DND-41 (cell line): ENCODE data around the gene NDUFB4.

ENCODE experiments used
- ATAC-seq: fragments of 200-7000 bp; cut with Tn5 transposase; 3 replicates; pipeline ENCODE4 v1.9.1; 2021; ENCODE audit warnings: low read depth; ENCODE audit not compliant: insufficient read depth
- DNase-seq: peaks from one replicate; pipeline ENCODE4 v3.0.0-alpha.2; 2020
- H2AFZ ChIP-seq: 2 replicates; pipeline ENCODE4 v1.6.0; 2012; ENCODE audit warnings: low read depth, low read length
- H3K27ac ChIP-seq: 2 replicates; pipeline ENCODE4 v1.5.1; 2012; ENCODE audit warnings: low read length, inconsistent platforms
- H3K27me3 ChIP-seq: fragments of 200-600 bp; sonication (generic); 2 replicates; pipeline ENCODE4 v1.6.0; 2012; ENCODE audit warnings: low read length, mild to moderate bottlenecking, inconsistent platforms; ENCODE audit not compliant: insufficient read depth, poor library complexity
- H3K36me3 ChIP-seq: 2 replicates; pipeline ENCODE4 v1.5.1; 2012; ENCODE audit warnings: low read length, inconsistent platforms; ENCODE audit not compliant: insufficient read depth
- H3K4me1 ChIP-seq: 2 replicates; pipeline ENCODE4 v1.5.1; 2012; ENCODE audit warnings: mild to moderate bottlenecking, low read length; ENCODE audit not compliant: insufficient read depth
- H3K4me2 ChIP-seq: 2 replicates; pipeline ENCODE4 v1.6.0; 2012; ENCODE audit warnings: mild to moderate bottlenecking, moderate library complexity, low read length, inconsistent platforms; ENCODE audit not compliant: insufficient read depth
- H3K4me3 ChIP-seq, 2 experiments: fragments of 200-600 bp in 1 of 2; shearing (Covaris generic) in 1 of 2; 2 replicates each; pipeline ENCODE4 v1.5.1; 2012 to 2016; ENCODE audit warnings: inconsistent platforms in 2 of 2, low read length in 2 of 2, mild to moderate bottlenecking in 2 of 2, low read depth in 1 of 2, moderate library complexity in 1 of 2
- H3K79me2 ChIP-seq: 2 replicates; pipeline ENCODE4 v1.6.0; 2012; ENCODE audit warnings: low read length, inconsistent platforms; ENCODE audit not compliant: insufficient read depth
- H3K9ac ChIP-seq: 2 replicates; pipeline ENCODE4 v1.6.0; 2012; ENCODE audit warnings: low read depth, mild to moderate bottlenecking, inconsistent platforms, low read length, moderate library complexity
- H3K9me3 ChIP-seq: 2 replicates; pipeline ENCODE4 v1.5.1; 2012; ENCODE audit warnings: low read length, moderate library complexity, mild to moderate bottlenecking, inconsistent platforms; ENCODE audit not compliant: insufficient read depth, severe bottlenecking
- H4K20me1 ChIP-seq: 2 replicates; pipeline ENCODE4 v1.6.0; 2012; ENCODE audit warnings: low read length; ENCODE audit not compliant: insufficient read depth
- EZH2 ChIP-seq: IDR thresholded peaks from 3 replicates; pipeline ENCODE4 v1.6.1; 2012; ENCODE audit warnings: borderline replicate concordance, low read depth, mild to moderate bottlenecking, moderate library complexity, low read length, inconsistent platforms; ENCODE audit not compliant: severe bottlenecking
- TF ChIP-seq, protein P1 (sequence below): IDR thresholded peaks from 2 replicates; pipeline ENCODE4 v1.5.1; 2012; ENCODE audit warnings: borderline replicate concordance, low read length, moderate library complexity, mild to moderate bottlenecking; ENCODE audit not compliant: poor library complexity, severe bottlenecking; ENCODE audit errors: extremely low read depth

The NDUFB4 gene

DNA sequence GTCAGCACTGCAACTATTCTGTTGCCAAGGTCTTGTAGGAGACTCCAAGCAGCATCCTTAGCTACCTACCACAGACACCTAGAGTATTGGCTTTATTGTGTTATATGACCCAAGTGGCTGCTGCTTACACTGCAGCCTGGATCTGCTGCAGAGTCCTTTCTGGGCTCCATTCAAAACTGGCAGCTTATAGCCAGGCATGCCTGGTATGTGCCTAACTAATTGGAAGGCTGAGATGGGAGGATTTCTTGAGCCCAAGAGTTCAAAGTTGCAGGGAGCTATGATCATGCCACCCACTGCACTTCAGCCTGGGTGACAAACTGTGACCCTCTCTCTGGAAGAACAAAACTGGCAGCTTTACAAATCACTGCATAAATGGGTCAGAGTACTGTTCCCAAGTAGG is 8.6 kb downstream of the NDUFB4 start:
- TF ChIP-seq, protein P1, sequence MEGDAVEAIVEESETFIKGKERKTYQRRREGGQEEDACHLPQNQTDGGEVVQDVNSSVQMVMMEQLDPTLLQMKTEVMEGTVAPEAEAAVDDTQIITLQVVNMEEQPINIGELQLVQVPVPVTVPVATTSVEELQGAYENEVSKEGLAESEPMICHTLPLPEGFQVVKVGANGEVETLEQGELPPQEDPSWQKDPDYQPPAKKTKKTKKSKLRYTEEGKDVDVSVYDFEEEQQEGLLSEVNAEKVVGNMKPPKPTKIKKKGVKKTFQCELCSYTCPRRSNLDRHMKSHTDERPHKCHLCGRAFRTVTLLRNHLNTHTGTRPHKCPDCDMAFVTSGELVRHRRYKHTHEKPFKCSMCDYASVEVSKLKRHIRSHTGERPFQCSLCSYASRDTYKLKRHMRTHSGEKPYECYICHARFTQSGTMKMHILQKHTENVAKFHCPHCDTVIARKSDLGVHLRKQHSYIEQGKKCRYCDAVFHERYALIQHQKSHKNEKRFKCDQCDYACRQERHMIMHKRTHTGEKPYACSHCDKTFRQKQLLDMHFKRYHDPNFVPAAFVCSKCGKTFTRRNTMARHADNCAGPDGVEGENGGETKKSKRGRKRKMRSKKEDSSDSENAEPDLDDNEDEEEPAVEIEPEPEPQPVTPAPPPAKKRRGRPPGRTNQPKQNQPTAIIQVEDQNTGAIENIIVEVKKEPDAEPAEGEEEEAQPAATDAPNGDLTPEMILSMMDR: no peak
- TF ChIP-seq EZH2: no peak
- Histone ChIP-seq H3K9ac (no peak overlapping the region), H4K20me1 (peaks cover 13% of the 10 kb centered on the region), H3K27me3 (no peaks in the 10 kb centered on the region), H3K27ac (no peak overlapping the region), H3K9me3 (no peaks in the 10 kb centered on the region), H3K4me2 (no peak overlapping the region), H3K4me3 (no peak overlapping the region), H2AFZ (no peak overlapping the region), H3K4me1 (no peaks in the 10 kb centered on the region), H3K79me2 (peaks cover 4% of the 10 kb centered on the region; the same call in 1 of the 2 replicates), H3K36me3 (peaks cover 30% of the 10 kb centered on the region)
- ATAC-seq: no peak
- DNase-seq: no peak

DNA sequence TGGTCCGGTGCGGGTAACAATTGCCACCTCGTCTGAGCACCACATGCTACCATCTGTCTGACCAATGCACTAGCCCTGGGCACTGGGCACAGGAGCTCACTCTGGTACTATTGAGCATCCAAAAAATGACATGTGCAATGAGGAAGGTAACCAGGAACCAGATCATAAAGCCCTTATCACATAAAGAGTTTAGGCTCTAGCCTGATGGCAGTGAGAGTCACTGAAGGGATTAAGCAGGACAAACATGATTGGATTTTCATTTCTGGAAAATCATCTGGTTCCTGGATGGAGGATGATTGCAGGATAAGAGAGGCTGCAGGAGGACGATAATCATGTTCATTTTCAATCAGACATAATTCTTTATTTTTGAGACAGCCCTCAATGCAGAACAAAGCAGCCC is 12.4 kb downstream of the NDUFB4 start:
- Histone ChIP-seq H3K27ac (no peak overlapping the region), H3K9ac (no peak overlapping the region), H3K27me3 (peaks cover 8% of the 10 kb centered on the region), H3K4me3 (no peak overlapping the region), H3K79me2 (no peaks in the 10 kb centered on the region), H3K9me3 (no peaks in the 10 kb centered on the region), H3K4me2 (no peak overlapping the region), H2AFZ (no peak overlapping the region), H3K4me1 (no peaks in the 10 kb centered on the region), H4K20me1 (no peaks in the 10 kb centered on the region), H3K36me3 (no peaks in the 10 kb centered on the region)
- DNase-seq (no peak), ATAC-seq (no peak)
- TF ChIP-seq, protein P1: no peak
- TF ChIP-seq EZH2: no peak

GRCh38 chr3:120614765-120615164 is 18.6 kb downstream of the NDUFB4 start:
- Histone ChIP-seq H3K9me3 (no peaks in the 10 kb centered on the region), H3K79me2 (no peaks in the 10 kb centered on the region), H3K27me3 (peaks cover 8% of the 10 kb centered on the region), H3K36me3 (no peaks in the 10 kb centered on the region), H3K9ac (no peak overlapping the region), H3K4me3 (no peak overlapping the region), H2AFZ (no peak overlapping the region), H3K4me1 (peaks cover 4% of the 10 kb centered on the region), H3K27ac (no peak overlapping the region), H3K4me2 (no peak overlapping the region), H4K20me1 (no peaks in the 10 kb centered on the region)
- no peak for DNase-seq
- ATAC-seq: no peak
- TF ChIP-seq, protein P1: no peak
- no peak for TF ChIP-seq EZH2
